ENCODE measurements around the gene CACNA1C.

The CACNA1C gene

GRCh38 chr12:2295941-2296461, 243.2 kb downstream of the CACNA1C start:
- TF ChIP-seq CTCF (IDR thresholded peaks at IDR 0.05; ENCODE audit: low read depth, low read length), result no peak
- H3K4me3 ChIP-seq (ENCODE audit: low read depth, low read length), result no peak overlapping the region

- no peak for TF ChIP-seq CTCF (IDR thresholded peaks at IDR 0.05; ENCODE audit: low read depth, low read length)
- no peak overlapping the region for H3K4me3 ChIP-seq (ENCODE audit: low read depth, low read length)
These were observed 244.2 kb downstream of the CACNA1C start for GRCh38 chr12:2297004-2297403.

GRCh38 chr12:2297658-2298057, 244.9 kb downstream of the CACNA1C start:
- H3K4me3 ChIP-seq (ENCODE audit: low read depth, low read length), result no peak overlapping the region
- no peak for TF ChIP-seq CTCF (IDR thresholded peaks at IDR 0.05; ENCODE audit: low read depth, low read length)

GRCh38 chr12:2298556-2299200, 245.9 kb downstream of the CACNA1C start:
- TF ChIP-seq CTCF (IDR thresholded peaks at IDR 0.05; ENCODE audit: low read depth, low read length), result no peak

GRCh38 chr12:2299206-2299605, 246.4 kb downstream of the CACNA1C start:
- H3K4me3 ChIP-seq (ENCODE audit: low read depth, low read length), result no peak overlapping the region
- TF ChIP-seq CTCF (IDR thresholded peaks at IDR 0.05; ENCODE audit: low read depth, low read length), result no peak

More at GRCh38 chr12:2298556-2299200, 245.9 kb downstream of the CACNA1C start:
- H3K4me3 ChIP-seq (ENCODE audit: low read depth, low read length), result no peak overlapping the region

- no peak overlapping the region for H3K4me3 ChIP-seq (ENCODE audit: low read depth, low read length)
- no peak for TF ChIP-seq CTCF (IDR thresholded peaks at IDR 0.05; ENCODE audit: low read depth, low read length)
These were observed 247.4 kb downstream of the CACNA1C start for GRCh38 chr12:2300168-2300567.

GRCh38 chr12:2300886-2301285, 248.1 kb downstream of the CACNA1C start:
- no peak overlapping the region for H3K4me3 ChIP-seq (ENCODE audit: low read depth, low read length)
- TF ChIP-seq CTCF (IDR thresholded peaks at IDR 0.05; ENCODE audit: low read depth, low read length), result no peak

All from WI38 (cell line).